ENCODE measurements around the gene GPR63.

GPR63 gene

GRCh38 chr6:96760153-96760687, 77.1 kb downstream of the GPR63 start:
- DNase-seq (ENCODE audit: low read depth in 2 of 2): no peak

DNA sequence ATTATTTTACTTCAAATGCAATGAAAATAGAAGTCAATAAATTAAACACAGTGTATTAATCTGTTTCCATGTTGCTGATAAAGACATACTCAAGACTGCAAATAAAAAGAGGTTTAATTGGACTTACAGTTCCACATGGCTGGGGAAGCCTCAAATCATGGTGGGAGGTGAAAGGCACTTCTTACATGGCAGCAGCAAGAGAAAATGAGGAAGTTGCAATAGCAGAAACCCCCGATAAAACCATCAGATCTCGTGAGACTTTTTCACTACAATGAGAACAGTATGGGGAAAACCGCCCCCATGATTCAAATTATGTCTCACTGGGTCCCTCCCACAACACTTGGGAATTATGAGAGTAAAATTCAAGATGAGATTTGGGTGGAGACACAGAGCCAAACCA, 82.2 kb downstream of the GPR63 start:
- DNase-seq (ENCODE audit: low read depth in 2 of 2): no peak

- no peak for DNase-seq (ENCODE audit: low read depth in 2 of 2)
These were observed 87.4 kb downstream of the GPR63 start for GRCh38 chr6:96749891-96750290.

Data from fibroblast of skin of left quadriceps (primary cell).